Activated B cell treated with CpG ODN at 0.5 μM for 24 hours (primary cell): ENCODE data around the gene DAND5. TPM values are rescaled to one million over a fixed set of nuclear protein-coding genes. Genes with fewer than 3 reads are reported as not detected.

Experiments used
- ATAC-seq: fragments of 200-7000 bp; cut with Tn5 transposase; one replicate; pipeline ENCODE4 v1.10.0; 2021; ENCODE audit warnings: low read depth, mild to moderate bottlenecking, moderate library complexity
- CTCF ChIA-PET: fragments of 350-600 bp; sonication (Branson Sonifier 250); formaldehyde crosslinking; loops from one replicate; lab custom pipeline; 2021; ENCODE audit warnings: antibody characterized with exemption; lab: Charles Lee
- POLR2A ChIA-PET: fragments of 350-600 bp; sonication (Branson Sonifier 250); formaldehyde crosslinking; loops from one replicate; lab custom pipeline; 2021; ENCODE audit warnings: antibody characterized with exemption; lab: Charles Lee
- DNase-seq: peaks from one replicate; pipeline ENCODE4 v3.0.0; 2022
- H3K27ac Mint-ChIP-seq: one replicate; pipeline ENCODE4 v1.8.0; 2020; ENCODE audit warnings: mixed read lengths
- H3K27me3 Mint-ChIP-seq: one replicate; pipeline ENCODE4 v1.8.0; 2021; ENCODE audit warnings: mixed read lengths
- H3K36me3 Mint-ChIP-seq: one replicate; pipeline ENCODE4 v1.8.0; 2021; ENCODE audit warnings: low read depth, mixed read lengths
- H3K4me1 Mint-ChIP-seq: one replicate; pipeline ENCODE4 v1.8.0; 2021; ENCODE audit warnings: mixed read lengths
- H3K4me3 Mint-ChIP-seq: one replicate; pipeline ENCODE4 v1.8.0; 2020; ENCODE audit warnings: mild to moderate bottlenecking, mixed read lengths
- H3K9me3 Mint-ChIP-seq: one replicate; pipeline ENCODE4 v1.8.0; 2020; ENCODE audit warnings: mixed read lengths
- intact Hi-C: fragments of 100-400 bp; cut with micrococcal nuclease; formaldehyde crosslinking; loops from one replicate; pipeline ENCODE4 v1.15.1; 2024
- total RNA-seq: library from RNA; stranded (reverse); gene quantifications from 2 replicates; pipeline ENCODE4 v1.2.3, GENCODE V29; 2022
- TF ChIP-seq, protein P1 (sequence below): fragments of 200-600 bp; IDR thresholded peaks from one replicate; pipeline ENCODE4 v1.8.0; 2022; ENCODE audit warnings: antibody characterized with exemption, mild to moderate bottlenecking

Gene DAND5
- total RNA-seq, 1 donor from 2014 or later: not detected

DNA sequence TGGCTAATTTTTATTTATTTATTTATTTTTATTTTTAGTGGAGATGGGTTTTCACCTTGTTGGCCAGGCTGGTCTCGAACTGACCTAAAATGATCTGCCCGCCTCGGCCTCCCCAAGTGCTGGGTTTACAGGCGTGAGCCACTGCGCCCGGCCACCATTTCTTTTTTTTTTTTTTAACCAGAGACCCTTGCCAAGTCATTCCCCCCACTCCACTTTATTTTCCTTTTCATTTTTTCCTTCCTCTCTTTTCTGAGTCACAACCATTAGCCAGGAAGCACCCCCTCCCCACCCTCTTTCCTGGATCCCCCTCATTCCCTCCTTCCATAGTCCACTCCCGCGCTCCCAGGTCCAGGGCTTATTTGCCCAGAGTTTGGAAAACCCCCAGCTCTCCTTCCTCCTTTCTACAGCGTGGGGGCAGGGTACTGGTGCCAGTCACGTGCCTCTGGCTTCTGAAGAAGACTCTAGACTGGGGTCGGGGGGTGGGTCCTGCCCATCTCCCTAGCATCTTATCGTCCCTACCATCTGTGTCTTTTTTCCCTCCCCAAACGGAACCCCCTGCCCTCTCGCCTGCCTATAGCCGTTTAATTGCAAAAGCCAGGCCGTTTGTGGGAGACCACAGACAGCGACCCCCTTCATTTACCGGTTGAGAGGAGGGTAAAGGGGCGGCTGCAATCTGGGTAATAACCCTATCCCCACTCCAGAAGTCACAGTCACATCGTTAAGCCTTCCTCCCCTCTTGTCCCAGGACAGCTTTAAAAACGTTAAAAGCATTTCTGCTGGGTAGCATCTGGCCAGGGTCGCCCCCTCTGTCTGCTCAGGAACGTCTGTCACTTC is 32.1 kb upstream of the DAND5 start:
- Mint-ChIP-seq H3K9me3 (no peaks in the 10 kb centered on the region), H3K4me1 (peaks cover 65% of the 10 kb centered on the region), H3K36me3 (peaks cover 48% of the 10 kb centered on the region), H3K27me3 (no peaks in the 10 kb centered on the region), H3K4me3 (peak overlapping the region; percentile 99), H3K27ac (peak overlapping the region; percentile 95)
- ChIA-PET POLR2A (interaction anchor here (0.6 to 3.3 kb wide), 22 partner anchors 9 to 1070 kb away, joined by 3 to 37 read pairs (median 5); partner anchors contain the start of genes DNASE2, GADD45GIP1, GCDH and GET3), CTCF (interaction anchor here (0.9 to 1.5 kb wide), 3 partner anchors 28 to 52 kb away, joined by 4 to 5 read pairs (median 5); partner anchors contain the start of gene GCDH)
- ATAC-seq: no peak
- TF ChIP-seq, protein P1, sequence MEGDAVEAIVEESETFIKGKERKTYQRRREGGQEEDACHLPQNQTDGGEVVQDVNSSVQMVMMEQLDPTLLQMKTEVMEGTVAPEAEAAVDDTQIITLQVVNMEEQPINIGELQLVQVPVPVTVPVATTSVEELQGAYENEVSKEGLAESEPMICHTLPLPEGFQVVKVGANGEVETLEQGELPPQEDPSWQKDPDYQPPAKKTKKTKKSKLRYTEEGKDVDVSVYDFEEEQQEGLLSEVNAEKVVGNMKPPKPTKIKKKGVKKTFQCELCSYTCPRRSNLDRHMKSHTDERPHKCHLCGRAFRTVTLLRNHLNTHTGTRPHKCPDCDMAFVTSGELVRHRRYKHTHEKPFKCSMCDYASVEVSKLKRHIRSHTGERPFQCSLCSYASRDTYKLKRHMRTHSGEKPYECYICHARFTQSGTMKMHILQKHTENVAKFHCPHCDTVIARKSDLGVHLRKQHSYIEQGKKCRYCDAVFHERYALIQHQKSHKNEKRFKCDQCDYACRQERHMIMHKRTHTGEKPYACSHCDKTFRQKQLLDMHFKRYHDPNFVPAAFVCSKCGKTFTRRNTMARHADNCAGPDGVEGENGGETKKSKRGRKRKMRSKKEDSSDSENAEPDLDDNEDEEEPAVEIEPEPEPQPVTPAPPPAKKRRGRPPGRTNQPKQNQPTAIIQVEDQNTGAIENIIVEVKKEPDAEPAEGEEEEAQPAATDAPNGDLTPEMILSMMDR: no peak
- no peak for DNase-seq
- intact Hi-C loops: loop anchor here (5.0 kb wide), 2 partner anchors 215 kb away; partner anchors contain the start of genes IER2, STX10 and TNPO2

DNA sequence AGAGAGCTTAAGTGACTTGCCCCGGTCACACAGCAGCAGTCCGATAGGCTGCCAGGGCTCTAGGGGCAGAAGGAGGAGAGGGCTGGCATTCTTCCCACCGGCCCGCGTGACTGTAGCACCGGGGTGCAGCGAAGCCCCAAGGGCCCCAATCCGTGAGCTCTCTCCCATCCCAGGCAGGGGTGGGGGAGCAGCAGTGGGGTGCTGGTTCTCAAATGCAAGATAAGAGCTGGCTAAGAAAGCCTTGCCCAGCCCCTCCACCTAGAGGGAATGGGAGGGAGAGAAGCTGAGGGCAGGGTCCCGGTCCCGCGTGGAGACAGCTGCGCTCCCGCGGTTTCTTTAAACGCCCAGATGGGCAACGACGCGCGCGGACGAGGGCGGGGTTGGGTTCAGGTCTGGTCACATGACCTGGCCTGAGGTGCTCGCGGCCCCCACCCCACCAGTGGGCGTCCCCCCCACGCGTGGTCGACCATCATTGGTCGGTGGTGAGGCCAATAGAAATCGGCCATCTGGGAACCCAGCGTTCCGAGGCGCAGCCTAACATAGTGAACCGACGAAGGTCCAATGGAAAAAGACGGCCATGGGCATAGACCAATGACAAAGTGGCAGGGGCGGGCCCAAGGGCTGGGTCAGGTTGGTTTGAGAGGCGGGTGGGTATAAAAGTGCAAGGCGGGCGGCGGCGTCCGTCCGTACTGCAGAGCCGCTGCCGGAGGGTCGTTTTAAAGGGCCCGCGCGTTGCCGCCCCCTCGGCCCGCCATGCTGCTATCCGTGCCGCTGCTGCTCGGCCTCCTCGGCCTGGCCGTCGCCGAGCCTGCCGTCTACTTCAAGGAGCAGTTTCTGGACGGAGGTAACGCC is 31.2 kb upstream of the DAND5 start, which contains the start of gene CALR:
Gene CALR (plus strand): TSS at position 683 of the 852 bp plus-strand sequence. CDS start 71 bp downstream, at position 754.
- peak; percentile 85 for ATAC-seq
- Mint-ChIP-seq H3K27me3 (no peaks in the 10 kb centered on the region), H3K4me1 (peaks cover 61% of the 10 kb centered on the region), H3K4me3 (peak within 1 kb of the TSS; percentile 99), H3K27ac (peak within 1 kb of the TSS; percentile 95), H3K36me3 (peaks cover 53% of the 10 kb centered on the region), H3K9me3 (no peaks in the 10 kb centered on the region)
- ChIA-PET CTCF (interaction anchor here (0.9 to 1.5 kb wide), 4 partner anchors 27 to 178 kb away, joined by 4 to 5 read pairs (median 4); partner anchors contain the start of gene GCDH), POLR2A (interaction anchor here (0.6 to 3.3 kb wide), 23 partner anchors 8 to 242 kb away, joined by 3 to 37 read pairs (median 4); partner anchors contain the start of genes DNASE2, FBXW9, GADD45GIP1 and GCDH)
- peak; percentile 96 for DNase-seq
- intact Hi-C loops: loop anchor here (1.0 to 5.0 kb wide), 7 partner anchors 19 to 216 kb away; partner anchors contain the start of genes GADD45GIP1, GCDH, IER2 and STX10
- TF ChIP-seq, protein P1: no peak

DNA sequence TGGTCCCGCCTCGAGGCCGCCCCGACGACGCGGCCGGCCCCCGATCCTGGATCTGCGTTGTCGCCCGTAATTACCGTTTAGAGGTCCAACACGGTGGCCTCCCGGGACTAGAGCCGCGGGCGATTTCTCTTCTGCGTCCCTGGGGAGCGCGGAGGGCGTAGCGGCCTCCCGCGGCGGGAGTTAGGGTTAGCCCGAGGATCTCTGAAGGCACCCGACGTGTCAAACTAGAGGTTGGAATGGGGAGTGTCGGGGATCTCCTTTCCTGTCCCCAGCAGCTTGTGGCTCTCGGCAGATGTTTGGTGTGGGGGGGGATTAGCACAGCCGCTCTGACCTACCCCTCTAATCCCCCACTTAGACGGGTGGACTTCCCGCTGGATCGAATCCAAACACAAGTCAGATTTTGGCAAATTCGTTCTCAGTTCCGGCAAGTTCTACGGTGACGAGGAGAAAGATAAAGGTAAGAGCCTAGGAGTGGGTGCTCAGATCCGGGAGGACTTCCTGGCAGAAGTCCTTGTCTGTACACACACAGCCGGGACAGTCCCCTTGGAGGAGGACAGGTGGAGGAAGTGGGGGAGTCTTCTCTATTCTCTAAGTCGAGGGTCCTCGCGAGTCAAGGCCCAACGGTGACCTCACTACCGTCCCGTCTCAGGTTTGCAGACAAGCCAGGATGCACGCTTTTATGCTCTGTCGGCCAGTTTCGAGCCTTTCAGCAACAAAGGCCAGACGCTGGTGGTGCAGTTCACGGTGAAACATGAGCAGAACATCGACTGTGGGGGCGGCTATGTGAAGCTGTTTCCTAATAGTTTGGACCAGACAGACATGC is 30.4 kb upstream of the DAND5 start:
- POLR2A ChIA-PET: interaction anchor here (0.7 to 3.3 kb wide), 13 partner anchors 8 to 1903 kb away, joined by 3 to 37 read pairs (median 4); partner anchors contain the start of genes DNASE2, FBXW9 and GADD45GIP1
- H3K9me3 Mint-ChIP-seq: no peaks in the 10 kb centered on the region

More for the DNA sequence above, 30.4 kb upstream of the DAND5 start:
- H3K4me3 Mint-ChIP-seq: peak overlapping the region; percentile 99
- no peaks in the 10 kb centered on the region for H3K27me3 Mint-ChIP-seq
- H3K4me1 Mint-ChIP-seq: peaks cover 60% of the 10 kb centered on the region
- TF ChIP-seq, protein P1: no peak
- DNase-seq (no peak), ATAC-seq (peak; percentile 3)
- H3K27ac Mint-ChIP-seq: peak overlapping the region; percentile 95
- CTCF ChIA-PET: interaction anchor here (0.8 to 1.5 kb wide), 3 partner anchors 26 to 179 kb away, joined by 4 to 5 read pairs (median 4); no protein-coding TSS in a partner anchor
- H3K36me3 Mint-ChIP-seq: peaks cover 57% of the 10 kb centered on the region
- intact Hi-C loops: loop anchor here (1.0 to 5.0 kb wide), 7 partner anchors 18 to 217 kb away; partner anchors contain the start of genes GADD45GIP1, GCDH, IER2 and STX10
